Activated naive CD8-positive, alpha-beta T cell treated with anti-CD3 and anti-CD28 coated beads, Interleukin-2, amount 10 ng/mL, durations not matched to agents 7 days and 5 days (primary cell): Measurements from ENCODE around the gene CSNK2A1. TPM values are rescaled to one million over a fixed set of nuclear protein-coding genes. Genes with fewer than 3 reads are reported as not detected.
"Not testable (repeated sequence)": the region's sequence is repeated elsewhere in the genome, so short reads cannot be mapped to it uniquely, and the experiment has no call there.

ENCODE experiments used
- ATAC-seq: fragments of 150-1000 bp; cut with Tn5 transposase; one replicate; pipeline ENCODE4 v1.10.0; 2021; ENCODE audit warnings: low read depth, moderate library complexity
- POLR2A ChIA-PET: fragments of 350-600 bp; sonication (Branson Sonifier 250); formaldehyde crosslinking; loops from one replicate; lab custom pipeline; 2021; ENCODE audit warnings: antibody characterized with exemption; lab: Charles Lee
- DNase-seq: peaks from one replicate; pipeline ENCODE4 v3.0.0; 2021
- H3K27ac Mint-ChIP-seq: one replicate; pipeline ENCODE4 v1.8.0; 2022; ENCODE audit warnings: mild to moderate bottlenecking, mixed read lengths
- H3K27me3 Mint-ChIP-seq: one replicate; pipeline ENCODE4 v1.8.0; 2022; ENCODE audit warnings: mild to moderate bottlenecking, moderate library complexity, mixed read lengths
- H3K36me3 Mint-ChIP-seq: one replicate; pipeline ENCODE4 v1.8.0; 2021; ENCODE audit warnings: mild to moderate bottlenecking, mixed read lengths
- H3K4me1 Mint-ChIP-seq: one replicate; pipeline ENCODE4 v1.8.0; 2021; ENCODE audit warnings: mixed read lengths
- H3K4me3 Mint-ChIP-seq: one replicate; pipeline ENCODE4 v1.8.0; 2022; ENCODE audit warnings: mild to moderate bottlenecking, moderate library complexity, mixed read lengths
- H3K9me3 Mint-ChIP-seq: one replicate; pipeline ENCODE4 v1.8.0; 2021; ENCODE audit warnings: mixed read lengths
- total RNA-seq, 2 experiments: library from RNA; stranded (reverse); gene quantifications; one replicate each; pipeline ENCODE4 v1.2.3, GENCODE V29; 2021

The CSNK2A1 gene
- total RNA-seq, 2 experiments from 2014 or later: 113 to 114 TPM

- Mint-ChIP-seq H3K27me3 (no peaks in the 10 kb centered on the region), H3K4me3 (peak overlapping the region; percentile 60), H3K4me1 (peaks cover 26% of the 10 kb centered on the region), H3K9me3 (no peaks in the 10 kb centered on the region), H3K36me3 (peaks cover 21% of the 10 kb centered on the region), H3K27ac (peak overlapping the region; percentile 73)
- no peak for DNase-seq
- ATAC-seq: no peak
- POLR2A ChIA-PET: interaction anchor here (0.6 kb wide), 1 partner anchor 218 kb away, joined by 4 read pairs; no protein-coding TSS in a partner anchor
Measured at GRCh38 chr20:480044-480443, 63.5 kb downstream of the CSNK2A1 start.

- no peaks in the 10 kb centered on the region for H3K27me3 Mint-ChIP-seq
- ATAC-seq (no peak), DNase-seq (no peak)
- no peaks in the 10 kb centered on the region for H3K9me3 Mint-ChIP-seq
- H3K4me1 Mint-ChIP-seq: peaks cover 26% of the 10 kb centered on the region
- no peak overlapping the region for H3K27ac Mint-ChIP-seq
- H3K4me3 Mint-ChIP-seq: no peak overlapping the region
- peaks cover 19% of the 10 kb centered on the region for H3K36me3 Mint-ChIP-seq
- POLR2A ChIA-PET: interaction anchor here (0.6 kb wide), 1 partner anchor 217 kb away, joined by 4 read pairs; no protein-coding TSS in a partner anchor
Measured at GRCh38 chr20:479487-479886, 64.1 kb downstream of the CSNK2A1 start.

GRCh38 chr20:478949-479429, 64.6 kb downstream of the CSNK2A1 start:
- ATAC-seq: peak; percentile 43
- Mint-ChIP-seq H3K4me1 (peaks cover 26% of the 10 kb centered on the region), H3K4me3 (no peak overlapping the region), H3K27ac (peak overlapping the region; percentile 18), H3K36me3 (peaks cover 19% of the 10 kb centered on the region), H3K27me3 (no peaks in the 10 kb centered on the region), H3K9me3 (no peaks in the 10 kb centered on the region)
- POLR2A ChIA-PET: interaction anchor here (1.1 kb wide), 1 partner anchor 40 kb away, joined by 3 read pairs; no protein-coding TSS in a partner anchor
- DNase-seq: no peak

GRCh38 chr20:478010-478948, 65.3 kb downstream of the CSNK2A1 start:
- Mint-ChIP-seq H3K4me1 (peaks cover 26% of the 10 kb centered on the region), H3K27ac (peak overlapping the region; percentile 58), H3K27me3 (no peaks in the 10 kb centered on the region), H3K4me3 (no peak overlapping the region), H3K36me3 (peaks cover 22% of the 10 kb centered on the region), H3K9me3 (no peaks in the 10 kb centered on the region)
- ATAC-seq (no peak), DNase-seq (no peak)
- POLR2A ChIA-PET: interaction anchor here (0.8 to 1.1 kb wide), 3 partner anchors 40 to 124 kb away, joined by 3 to 4 read pairs (median 3); no protein-coding TSS in a partner anchor

GRCh38 chr20:476561-477249, 66.9 kb downstream of the CSNK2A1 start:
- ATAC-seq, H3K9me3 Mint-ChIP-seq, H3K4me3 Mint-ChIP-seq, H3K27ac Mint-ChIP-seq, H3K27me3 Mint-ChIP-seq, DNase-seq: not testable (repeated sequence)
- POLR2A ChIA-PET: interaction anchor here (0.7 to 1.0 kb wide), 2 partner anchors 69 to 109 kb away, joined by 3 read pairs; no protein-coding TSS in a partner anchor
- peaks cover 23% of the 10 kb centered on the region for H3K36me3 Mint-ChIP-seq
- peaks cover 26% of the 10 kb centered on the region for H3K4me1 Mint-ChIP-seq

GRCh38 chr20:475463-476357, 67.9 kb downstream of the CSNK2A1 start:
- H3K36me3 Mint-ChIP-seq: peaks cover 23% of the 10 kb centered on the region
- peaks cover 3% of the 10 kb centered on the region for H3K9me3 Mint-ChIP-seq
- POLR2A ChIA-PET: interaction anchor here (0.7 kb wide), 1 partner anchor 108 kb away, joined by 3 read pairs; no protein-coding TSS in a partner anchor
- no peak overlapping the region for H3K27ac Mint-ChIP-seq
- H3K27me3 Mint-ChIP-seq: no peaks in the 10 kb centered on the region
- DNase-seq (no peak), ATAC-seq (no peak)
- H3K4me3 Mint-ChIP-seq: no peak overlapping the region
- peaks cover 21% of the 10 kb centered on the region for H3K4me1 Mint-ChIP-seq

GRCh38 chr20:474581-474980, 69.0 kb downstream of the CSNK2A1 start:
- DNase-seq (no peak), ATAC-seq (no peak)
- POLR2A ChIA-PET: no interaction called here
- peaks cover 13% of the 10 kb centered on the region for H3K4me1 Mint-ChIP-seq
- peaks cover 23% of the 10 kb centered on the region for H3K36me3 Mint-ChIP-seq
- H3K9me3 Mint-ChIP-seq: peaks cover 11% of the 10 kb centered on the region
- no peak overlapping the region for H3K27ac Mint-ChIP-seq
- H3K4me3 Mint-ChIP-seq: no peak overlapping the region
- H3K27me3 Mint-ChIP-seq: no peaks in the 10 kb centered on the region

- Mint-ChIP-seq H3K27me3 (peaks cover 2% of the 10 kb centered on the region), H3K4me3 (no peak overlapping the region), H3K27ac (no peak overlapping the region), H3K9me3 (peaks cover 14% of the 10 kb centered on the region), H3K4me1 (peaks cover 3% of the 10 kb centered on the region), H3K36me3 (peaks cover 18% of the 10 kb centered on the region)
- POLR2A ChIA-PET: no interaction called here
- no peak for ATAC-seq
- DNase-seq: no peak
Measured at GRCh38 chr20:472889-473292, 70.7 kb downstream of the CSNK2A1 start.

- H3K36me3 Mint-ChIP-seq: peaks cover 18% of the 10 kb centered on the region
- POLR2A ChIA-PET: no interaction called here
- ATAC-seq (no peak), DNase-seq (no peak)
- H3K4me3 Mint-ChIP-seq: no peak overlapping the region
- peaks cover 3% of the 10 kb centered on the region for H3K27me3 Mint-ChIP-seq
- H3K4me1 Mint-ChIP-seq: peaks cover 3% of the 10 kb centered on the region
- H3K27ac Mint-ChIP-seq: peak overlapping the region; percentile 21
- H3K9me3 Mint-ChIP-seq: peaks cover 15% of the 10 kb centered on the region
Measured at GRCh38 chr20:472137-472846, 71.3 kb downstream of the CSNK2A1 start.

GRCh38 chr20:469746-470490, 73.7 kb downstream of the CSNK2A1 start:
- peaks cover 6% of the 10 kb centered on the region for H3K27me3 Mint-ChIP-seq
- H3K4me1 Mint-ChIP-seq: peaks cover 3% of the 10 kb centered on the region
- DNase-seq (no peak), ATAC-seq (no peak)
- POLR2A ChIA-PET: no interaction called here
- H3K4me3 Mint-ChIP-seq: no peak overlapping the region
- peaks cover 19% of the 10 kb centered on the region for H3K36me3 Mint-ChIP-seq
- H3K9me3 Mint-ChIP-seq: peaks cover 17% of the 10 kb centered on the region
- H3K27ac Mint-ChIP-seq: no peak overlapping the region

- ATAC-seq (no peak), DNase-seq (no peak)
- peaks cover 6% of the 10 kb centered on the region for H3K27me3 Mint-ChIP-seq
- H3K27ac Mint-ChIP-seq: no peak overlapping the region
- POLR2A ChIA-PET: no interaction called here
- peaks cover 4% of the 10 kb centered on the region for H3K4me1 Mint-ChIP-seq
- H3K36me3 Mint-ChIP-seq: peaks cover 9% of the 10 kb centered on the region
- H3K9me3 Mint-ChIP-seq: peaks cover 17% of the 10 kb centered on the region
- H3K4me3 Mint-ChIP-seq: no peak overlapping the region
Measured at GRCh38 chr20:467755-468154, 75.8 kb downstream of the CSNK2A1 start.
